Fibroblast of gingiva (primary cell): ENCODE results near the gene CD72.
"Not testable (repeated sequence)": the region's sequence is repeated elsewhere in the genome, so short reads cannot be mapped to it uniquely, and the experiment has no call there.

ENCODE experiments used
- DNase-seq: peaks from one replicate; pipeline ENCODE4 v3.0.0-alpha.2; 2011; ENCODE audit warnings: low read depth

The CD72 gene

DNA sequence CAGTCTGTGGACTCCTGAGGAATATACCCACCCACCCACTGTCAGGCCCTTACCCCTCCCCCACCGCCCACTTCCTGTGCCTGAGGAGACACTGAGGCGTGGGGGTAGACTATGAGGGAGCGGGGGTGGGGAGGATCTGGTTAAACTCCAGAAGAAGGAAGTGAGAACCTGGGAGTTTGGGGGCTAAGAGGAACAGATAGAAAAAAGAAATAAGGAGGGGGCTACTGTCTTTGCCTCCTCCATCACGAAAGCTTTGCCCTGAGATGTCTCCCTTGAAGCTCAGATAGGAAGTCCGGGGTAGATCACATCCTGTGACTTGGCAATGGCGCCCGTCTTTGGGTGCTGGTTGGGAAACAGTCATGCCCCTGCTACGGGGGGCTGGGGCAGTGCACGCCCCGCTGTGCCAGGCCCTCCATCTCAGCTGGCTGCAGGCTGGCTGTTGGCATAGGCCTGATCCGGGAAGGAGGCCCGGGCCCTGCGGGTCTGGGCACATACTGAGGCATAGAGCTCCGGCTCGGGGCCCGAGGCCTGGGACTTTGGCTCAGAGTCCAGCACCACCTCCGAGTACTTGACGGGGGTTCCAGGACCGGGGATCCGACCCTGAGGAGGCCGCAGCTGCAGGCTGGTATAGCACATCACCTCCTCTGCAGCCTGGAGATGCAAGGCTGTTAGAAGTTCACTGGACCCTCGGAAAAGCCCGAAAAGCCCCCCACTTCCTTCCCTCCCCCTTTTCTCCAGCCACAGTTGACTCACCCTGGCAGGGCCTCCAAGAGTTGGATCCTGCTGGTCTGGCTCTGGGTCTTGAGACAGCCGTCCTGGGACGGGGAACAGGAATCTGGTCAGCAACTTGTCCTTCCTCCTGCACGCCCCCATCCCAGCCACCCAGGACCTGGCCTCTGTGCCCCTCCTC lies 31.5 kb upstream of the CD72 start:
- peak; percentile 53 for DNase-seq

DNA sequence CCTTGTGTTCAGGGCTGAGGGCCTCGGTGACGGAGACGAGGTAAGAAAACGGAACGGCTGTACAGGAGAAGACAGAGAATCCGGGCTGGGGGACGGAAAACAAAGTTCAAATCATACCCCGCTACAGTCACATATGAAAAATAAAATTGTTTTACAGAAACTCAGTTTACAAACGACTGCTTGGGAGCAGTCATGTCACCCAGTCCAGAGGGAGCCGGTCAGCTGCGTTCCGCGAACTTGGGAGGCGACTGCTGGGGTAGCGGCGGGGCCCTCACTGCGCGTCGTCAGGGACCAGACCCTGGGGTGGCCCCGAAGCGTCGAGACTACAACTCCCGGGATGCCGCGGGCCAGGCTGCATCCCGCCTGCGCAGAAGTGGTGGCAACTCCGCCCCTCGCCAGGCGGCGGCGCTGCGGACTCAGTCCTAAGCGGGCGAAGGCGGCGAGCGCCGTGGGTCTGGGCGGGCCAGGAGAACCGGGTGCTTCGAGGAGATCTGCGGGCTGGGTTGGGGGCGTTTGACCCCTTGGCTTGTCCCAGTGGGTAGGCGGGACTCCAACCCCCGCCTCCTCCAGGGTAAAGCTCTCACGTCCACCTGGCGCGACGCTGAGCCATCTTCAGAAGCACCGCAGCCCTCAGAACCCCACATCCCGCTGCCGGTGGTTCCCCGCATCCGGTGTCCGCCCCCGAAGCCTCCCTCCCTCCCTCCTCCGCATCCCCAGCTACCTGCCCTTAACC lies 28.5 kb upstream of the CD72 start:
- peak; percentile 88 for DNase-seq

DNA sequence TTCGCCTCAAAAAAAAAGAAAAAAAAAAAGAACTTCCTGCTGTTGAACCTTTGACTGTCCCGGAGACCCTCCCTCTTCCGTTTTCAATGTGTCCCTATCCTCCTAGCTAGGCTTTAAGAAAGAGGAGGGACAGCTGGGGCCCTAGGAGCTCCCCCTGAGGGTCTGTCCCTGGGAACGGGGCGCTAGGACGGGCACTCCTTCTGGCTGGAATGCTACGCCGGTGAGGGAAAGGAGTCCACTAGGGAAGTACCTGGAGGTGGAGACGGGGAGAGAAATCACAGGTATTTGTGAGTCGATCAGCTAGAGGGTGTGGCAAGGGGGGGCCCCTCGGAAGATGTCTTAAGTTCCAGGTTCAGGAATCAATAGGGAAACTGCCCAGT lies 27.9 kb upstream of the CD72 start:
- DNase-seq, result no peak

DNA sequence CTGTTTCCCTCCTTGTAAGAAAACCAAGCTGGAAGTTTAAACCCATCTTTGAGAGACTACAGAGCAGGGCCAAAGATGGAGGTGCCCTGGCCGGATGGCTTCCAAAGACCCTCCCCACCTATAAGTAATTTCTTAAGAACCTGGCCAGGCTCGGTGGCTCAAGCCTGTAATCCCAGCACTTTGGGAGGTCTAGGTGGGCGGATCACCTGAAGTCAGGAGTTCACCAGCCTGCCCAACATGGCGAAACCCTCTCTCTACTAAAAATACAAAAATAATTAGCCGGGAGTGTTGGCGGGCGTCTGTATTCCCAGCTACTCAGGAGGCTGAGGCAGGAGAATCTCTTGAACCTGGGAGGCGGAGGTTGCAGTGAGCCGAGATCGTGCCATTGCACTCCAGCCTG lies 27.5 kb upstream of the CD72 start:
- not testable (repeated sequence) for DNase-seq

DNA sequence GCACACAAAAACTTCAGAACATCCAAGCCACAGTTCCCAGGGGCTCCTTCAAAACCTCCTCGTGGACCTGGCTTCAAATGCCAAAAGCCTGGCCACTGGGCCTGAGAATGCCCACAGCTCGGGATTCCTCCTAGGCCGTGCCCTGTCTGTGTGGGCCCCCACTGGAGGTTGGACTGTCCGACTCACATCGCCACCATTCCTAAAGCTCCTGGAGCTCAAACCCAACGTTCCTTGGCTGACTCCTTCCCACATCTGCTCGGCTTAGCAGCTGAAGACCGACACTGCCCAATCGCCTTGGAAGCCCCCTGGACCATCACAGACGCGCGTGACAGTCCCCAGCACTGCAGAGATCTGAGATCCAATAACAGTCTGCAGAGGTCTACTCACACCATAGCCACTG lies 24.8 kb upstream of the CD72 start:
- DNase-seq, result no peak

DNA sequence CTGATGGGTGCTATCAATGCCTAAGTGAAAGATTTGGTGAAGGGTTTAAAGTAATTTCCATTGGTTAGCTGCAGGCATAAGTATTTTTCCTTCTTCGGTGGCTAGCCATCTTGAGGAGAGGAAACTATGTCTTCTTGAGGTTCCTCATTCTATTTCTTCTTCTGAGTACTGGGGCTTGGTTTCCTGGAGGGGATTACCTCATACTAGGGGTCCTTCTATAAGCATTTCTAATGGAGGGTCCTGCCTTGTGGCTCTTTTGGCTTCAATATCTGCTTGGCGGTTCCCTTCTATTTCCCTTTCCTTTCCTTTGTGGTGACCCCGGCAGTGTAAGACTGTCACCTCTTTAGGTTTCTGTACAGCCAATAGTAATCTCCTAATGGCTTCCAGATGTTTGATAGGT lies 23.3 kb upstream of the CD72 start:
- DNase-seq, result not testable (repeated sequence)

DNA sequence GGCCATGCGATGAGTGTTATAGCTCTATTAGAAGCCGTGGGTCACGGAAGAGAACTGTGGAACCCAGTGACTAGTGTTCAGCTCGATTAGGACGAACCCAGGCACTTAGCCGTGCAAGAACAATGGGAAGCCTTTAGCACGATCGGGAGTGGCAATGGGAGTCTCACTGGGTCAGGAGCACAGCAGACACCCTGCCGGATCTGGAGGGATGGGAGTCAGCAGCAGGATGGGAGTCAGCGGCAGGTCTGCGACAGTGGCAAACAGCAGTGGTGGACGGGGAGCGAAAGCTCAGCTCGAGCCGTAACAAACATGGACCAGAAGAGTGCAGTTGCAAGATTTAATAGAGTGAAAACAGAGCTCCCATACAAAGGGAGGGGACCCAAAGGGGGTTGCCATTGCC lies 22.2 kb upstream of the CD72 start:
- DNase-seq, result not testable (repeated sequence)

DNA sequence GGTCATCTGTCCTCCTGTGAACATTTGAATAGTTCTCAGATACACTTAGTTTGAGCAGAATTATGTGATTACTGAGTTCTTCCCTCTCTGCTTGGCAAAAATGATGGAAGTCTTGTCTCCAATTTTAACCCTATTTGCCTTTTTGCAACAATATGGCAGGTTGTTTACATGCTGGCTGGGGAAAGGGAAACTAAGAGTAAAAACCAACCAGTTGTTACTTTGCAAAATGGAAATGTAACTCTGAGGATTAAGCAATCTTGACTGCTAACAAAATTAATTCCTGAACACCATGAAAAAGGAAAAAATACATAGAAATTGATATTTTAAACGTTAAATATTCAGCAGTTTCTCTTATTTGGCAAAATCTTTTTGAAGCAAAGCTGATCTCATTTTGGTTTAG lies 21.4 kb upstream of the CD72 start:
- DNase-seq, result no peak

DNA sequence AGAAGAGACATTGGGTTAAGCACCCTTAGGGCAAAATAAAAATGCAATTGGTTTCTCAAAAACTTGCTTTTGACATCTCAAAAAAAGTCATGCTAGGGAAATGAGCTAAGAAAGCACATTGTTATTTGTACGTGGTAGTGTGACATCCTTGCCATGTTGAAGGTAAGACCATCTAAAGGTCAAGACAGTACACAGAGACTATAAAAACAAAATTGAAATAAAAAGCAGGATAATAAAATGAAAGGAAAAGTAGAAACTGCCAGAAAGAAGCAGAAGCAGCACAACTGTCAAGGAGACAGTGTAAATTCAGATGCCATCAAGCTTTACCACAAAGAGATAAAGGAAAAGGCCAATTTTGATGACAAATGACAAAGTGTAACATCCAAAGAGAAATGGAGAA lies 21.0 kb upstream of the CD72 start:
- not testable (repeated sequence) for DNase-seq

DNA sequence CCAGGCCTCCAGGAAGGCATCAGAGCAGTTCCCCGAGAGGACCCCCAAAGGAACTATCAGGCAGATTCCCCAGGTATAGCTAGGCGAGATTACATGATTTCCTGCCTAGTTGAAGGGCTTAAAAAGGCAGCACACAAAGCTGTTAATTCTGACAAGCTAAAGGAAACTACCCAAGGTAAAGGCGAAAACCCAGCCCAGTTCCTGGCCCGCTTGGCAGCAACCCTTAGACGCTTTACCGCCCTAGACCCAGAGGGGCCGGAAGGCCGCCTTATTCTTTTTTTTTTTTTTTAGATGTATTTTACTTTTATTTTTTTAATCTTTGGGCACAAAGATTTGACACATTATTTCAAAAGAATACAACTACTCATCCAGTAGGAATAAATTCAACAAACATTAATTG lies 20.5 kb upstream of the CD72 start:
- not testable (repeated sequence) for DNase-seq

DNA sequence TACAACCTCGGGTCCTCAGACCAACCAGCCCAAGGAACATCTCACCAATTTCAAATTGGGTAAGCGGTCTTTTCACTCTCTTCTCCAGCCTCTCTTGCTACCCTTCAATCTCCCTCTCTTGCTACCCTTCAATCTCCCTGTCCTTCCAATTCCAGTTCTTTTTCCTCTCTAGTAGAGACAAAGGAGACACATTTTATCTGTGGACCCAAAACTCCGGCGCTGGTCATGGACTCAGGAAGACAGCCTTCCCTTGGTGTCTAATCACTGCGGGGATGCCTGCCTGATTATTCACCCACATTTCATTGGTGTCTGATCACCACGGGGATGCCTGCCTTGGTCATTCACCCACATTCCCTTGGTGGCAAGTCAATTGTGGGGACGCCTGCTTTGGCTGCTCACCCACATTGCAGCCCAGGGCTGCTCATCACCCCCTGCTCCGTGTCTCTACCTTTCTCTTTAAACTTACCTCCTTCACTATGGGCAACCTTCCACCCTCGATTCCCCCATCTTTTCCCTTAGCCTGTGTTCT lies 19.3 kb upstream of the CD72 start:
- DNase-seq, result not testable (repeated sequence)

DNA sequence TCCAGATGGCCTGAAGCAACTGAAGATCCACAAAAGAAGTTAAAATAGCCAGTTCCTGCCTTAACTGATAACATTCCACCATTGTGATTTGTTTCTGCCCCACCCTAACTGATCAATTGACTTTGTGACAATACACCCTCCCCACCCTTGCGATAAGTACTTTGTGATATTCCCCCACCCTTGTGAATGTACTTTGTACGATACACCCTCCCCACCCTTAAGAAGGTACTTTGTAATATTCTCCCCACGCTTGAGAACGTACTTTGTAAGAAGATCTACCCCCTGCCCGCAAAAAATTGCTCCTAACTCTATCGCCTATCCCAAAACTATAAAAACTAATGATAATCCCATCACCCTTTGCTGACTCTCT lies 18.6 kb upstream of the CD72 start:
- DNase-seq, result not testable (repeated sequence)

DNA sequence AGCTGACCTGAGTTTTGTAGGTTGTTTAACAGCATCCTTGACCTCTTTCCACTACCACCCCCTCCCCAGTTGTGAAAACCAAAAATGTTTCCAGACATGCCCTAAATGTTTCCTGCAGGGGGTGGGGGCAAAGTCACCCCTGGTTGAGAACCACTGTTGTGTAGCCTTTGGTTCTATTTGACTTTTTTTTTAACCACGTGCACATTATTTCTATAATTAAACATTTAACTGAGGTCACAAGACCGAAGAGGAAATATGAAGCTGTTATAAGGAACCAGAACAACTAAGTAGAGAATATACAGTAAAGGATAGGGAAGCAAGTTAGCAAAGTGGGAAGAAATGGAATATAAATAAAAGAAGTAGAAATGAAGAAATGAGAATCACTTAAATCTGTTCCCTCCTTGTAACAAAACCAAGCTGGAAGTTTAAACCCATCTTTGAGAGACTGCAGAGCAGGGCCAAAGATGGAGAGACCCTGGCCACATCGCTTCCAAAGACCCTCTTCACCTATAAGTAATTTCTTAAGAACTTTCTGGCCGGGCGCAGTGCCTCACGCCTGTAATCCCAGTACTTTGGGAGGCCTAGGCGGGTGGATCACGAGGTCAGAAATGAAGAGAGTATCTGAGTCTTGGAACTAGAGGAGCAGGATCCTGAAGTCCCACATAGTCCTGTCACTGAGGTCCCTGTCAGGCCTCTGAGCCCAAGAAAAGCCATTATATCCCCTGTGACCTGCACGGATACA lies 18.1 kb upstream of the CD72 start:
- no peak for DNase-seq

DNA sequence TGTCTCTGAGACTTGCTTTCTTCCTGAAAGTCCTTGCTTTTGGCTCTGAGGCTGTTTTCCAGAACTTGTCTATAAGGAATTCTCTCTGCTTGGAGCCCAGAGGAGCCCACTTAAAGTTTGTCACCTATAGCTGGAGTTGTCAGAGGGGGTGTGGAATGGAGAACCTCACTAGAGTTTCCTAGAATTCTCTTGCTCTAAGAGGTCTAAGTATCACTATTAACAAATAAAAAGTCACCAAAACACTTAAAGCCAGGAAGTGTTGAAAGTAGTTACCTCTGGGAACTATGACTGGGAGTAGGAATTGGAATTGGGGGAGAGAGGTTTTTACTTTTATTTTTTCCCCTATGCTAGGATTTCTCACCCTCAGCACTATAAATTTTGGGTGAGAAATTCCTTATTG lies 17.5 kb upstream of the CD72 start:
- no peak for DNase-seq

DNA sequence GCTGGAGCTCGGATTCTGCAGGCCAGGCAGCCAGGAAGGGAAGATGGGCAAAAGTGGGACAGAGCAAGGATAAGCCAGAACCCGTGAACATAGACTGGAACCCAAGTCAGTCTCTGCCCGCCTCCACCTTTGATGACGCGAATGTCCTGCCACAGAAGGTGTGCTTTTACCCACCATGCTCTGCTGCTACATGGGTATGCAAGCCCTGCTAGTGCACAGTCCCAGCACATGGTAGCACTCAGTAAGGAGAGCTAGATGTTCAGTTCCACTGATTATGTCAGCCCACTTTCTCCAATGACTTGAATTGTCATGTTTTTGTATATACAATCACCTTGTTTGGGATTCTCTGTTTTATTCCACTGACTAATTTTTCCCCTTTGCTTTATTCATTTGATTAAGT lies 11.4 kb upstream of the CD72 start:
- DNase-seq, result no peak

DNA sequence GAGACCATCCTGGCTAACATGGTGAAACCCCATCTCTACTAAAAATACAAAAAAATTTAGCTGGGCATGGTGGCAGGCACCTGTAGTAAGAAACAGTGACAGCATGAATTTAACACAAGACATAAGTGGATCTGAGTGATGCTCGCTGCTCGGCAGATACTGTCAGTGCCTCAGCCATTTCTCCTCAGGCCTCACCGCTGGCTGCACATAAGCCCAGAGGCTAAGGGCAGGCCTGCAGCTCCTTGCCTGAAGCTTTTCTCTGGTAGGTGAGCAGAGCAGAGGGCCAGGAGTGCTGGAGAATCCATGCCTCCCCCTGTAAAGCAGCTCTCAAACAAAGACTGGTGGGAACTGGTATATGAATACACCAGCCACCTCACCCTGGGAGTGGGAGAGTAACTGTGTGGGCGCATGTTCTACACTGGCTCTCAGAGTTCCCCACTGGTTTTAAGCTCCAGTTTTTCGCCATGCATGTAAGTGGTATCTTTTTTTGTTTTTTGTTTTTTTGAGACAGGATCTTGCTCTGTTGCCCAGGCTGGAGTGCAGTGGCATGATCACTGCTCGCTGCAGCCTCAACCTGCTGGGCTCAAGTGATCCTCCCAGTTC lies 10.3 kb upstream of the CD72 start:
- DNase-seq, result no peak

DNA sequence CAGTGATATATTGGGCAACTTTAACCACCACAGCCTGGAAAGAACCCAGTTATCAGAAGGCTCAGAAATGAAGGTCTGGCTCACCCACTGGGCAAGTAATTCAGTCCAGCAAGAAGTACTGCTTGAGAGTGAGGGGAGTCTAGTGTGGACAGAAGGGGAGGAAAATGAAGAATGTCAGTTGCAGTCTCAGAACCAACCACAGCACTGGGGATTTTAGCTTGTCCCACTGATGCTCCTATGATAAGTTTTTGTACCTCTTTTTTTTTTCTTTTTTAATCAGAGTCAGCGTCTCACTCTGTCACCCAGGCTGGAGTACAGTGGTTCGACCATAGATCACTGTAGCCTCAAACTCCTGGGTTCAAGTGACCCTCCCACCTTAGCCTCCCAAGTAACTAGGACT lies 9.4 kb upstream of the CD72 start:
- no peak for DNase-seq

DNA sequence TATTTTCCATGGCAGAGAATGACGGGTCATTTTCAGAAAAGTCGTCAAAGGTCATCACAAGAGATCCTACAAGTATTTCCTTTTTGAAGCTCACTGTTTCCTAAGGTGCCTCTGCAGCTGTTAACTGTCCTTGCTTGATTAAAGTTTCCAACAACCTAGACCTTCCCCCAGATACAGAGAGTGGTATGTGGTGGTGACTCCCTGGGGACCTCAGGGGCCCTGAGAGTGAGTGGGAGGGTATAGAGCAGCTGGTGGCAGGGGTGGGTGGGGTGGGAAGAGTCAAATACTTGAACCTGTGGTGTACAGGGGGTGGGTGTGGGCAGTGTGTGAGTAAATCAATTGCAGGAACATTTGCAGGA lies 1.6 kb upstream of the CD72 start:
- DNase-seq, result no peak

DNA sequence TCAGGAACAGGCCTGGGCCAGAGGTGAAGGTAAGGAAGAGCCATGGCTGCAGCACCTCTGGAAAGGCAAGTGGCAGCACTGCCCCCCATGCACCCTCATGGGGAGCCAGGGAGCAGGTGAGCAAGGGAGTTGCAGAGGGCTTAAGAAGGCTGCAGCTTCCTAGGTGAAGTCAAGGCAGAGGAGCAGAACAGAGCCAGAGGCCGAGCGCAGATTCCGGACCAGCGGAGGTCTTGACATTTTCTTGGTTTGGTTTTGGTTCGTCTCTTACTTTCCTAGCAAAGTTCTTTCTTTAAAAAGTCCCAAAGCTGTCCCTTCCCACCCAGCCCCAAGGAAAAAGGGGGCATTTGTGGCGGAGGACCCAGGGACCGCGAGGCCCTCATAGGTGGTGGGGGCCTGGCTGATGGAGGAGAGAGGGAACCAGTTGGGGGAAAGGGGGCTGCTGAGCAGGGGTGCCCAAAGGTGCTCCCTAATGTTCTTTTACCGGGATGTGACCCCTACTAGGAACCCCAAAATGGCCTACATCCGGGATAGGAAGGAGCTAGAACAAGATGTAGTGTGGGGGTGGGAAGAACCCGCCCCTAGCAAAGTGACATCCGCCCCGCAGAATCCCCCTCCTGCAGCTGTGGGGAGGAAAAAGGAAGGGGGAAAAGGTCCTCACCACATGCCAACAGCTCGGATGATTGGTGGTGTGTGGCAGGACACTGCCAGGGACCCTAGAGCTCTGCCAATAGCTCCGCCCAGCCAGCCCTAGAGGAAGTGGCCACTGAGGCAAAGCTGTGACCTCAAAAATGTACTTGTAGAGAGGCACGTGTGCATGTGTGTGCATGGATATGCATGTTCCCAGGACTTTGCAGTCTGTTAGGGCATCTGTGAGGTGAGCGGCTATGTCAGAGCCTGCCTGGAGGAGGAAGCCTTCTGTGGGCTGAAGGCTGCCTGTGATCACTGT lies 914 bp upstream of the CD72 start:
- no peak for DNase-seq

DNA sequence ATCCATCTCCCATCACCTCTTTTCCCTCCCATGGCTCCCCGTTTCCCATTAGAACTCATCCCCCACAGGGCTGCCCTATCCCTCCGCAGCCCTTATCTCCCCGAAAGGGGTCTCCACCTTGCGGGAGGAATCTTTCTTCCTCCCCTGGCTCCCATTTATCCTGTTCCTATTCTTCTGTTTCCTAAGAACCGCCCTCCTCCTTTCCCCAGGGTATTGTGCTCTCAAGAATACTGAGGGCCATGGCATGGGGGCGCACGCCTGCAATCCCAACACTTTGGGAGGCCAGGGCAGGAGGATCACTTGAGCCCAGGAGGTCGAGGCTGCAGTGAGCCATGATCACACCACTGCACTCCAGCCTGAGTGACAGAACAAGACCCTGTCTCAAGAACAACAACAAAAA lies 665 bp downstream of the CD72 start:
- no peak for DNase-seq
